ENCODE measurements around the gene PCNX1.

- TF ChIP-seq EZH2 (IDR thresholded peaks at IDR 0.05; ENCODE audit: insufficient read depth, poor library complexity, severe bottlenecking), result no peak
- no peak for TF ChIP-seq EZH2phosphoT487 (IDR thresholded peaks at IDR 0.05; ENCODE audit: insufficient read depth, low read depth)
These were observed 226.0 kb downstream of the PCNX1 start for GRCh38 chr14:71133296-71133695.

Measured in GM23248 (cell line).